22Rv1 (cell line): ENCODE results near the gene CXCL17.
"Not testable (repeated sequence)": the region's sequence is repeated elsewhere in the genome, so short reads cannot be mapped to it uniquely, and the experiment has no call there.

Experiments used
- H3K27ac ChIP-seq: fragments of 450-650 bp; 2 replicates; pipeline ENCODE4 v1.5.1; 2017
- ZFX ChIP-seq: fragments of 450-650 bp; IDR thresholded peaks from 2 replicates; pipeline ENCODE4 v1.6.1; 2017; ENCODE audit warnings: antibody characterized with exemption, borderline replicate concordance
- TF ChIP-seq, protein P1 (sequence below): fragments of 450-650 bp; IDR thresholded peaks from 2 replicates; pipeline ENCODE4 v1.5.1; 2017; ENCODE audit warnings: mild to moderate bottlenecking

Gene CXCL17, protein sequence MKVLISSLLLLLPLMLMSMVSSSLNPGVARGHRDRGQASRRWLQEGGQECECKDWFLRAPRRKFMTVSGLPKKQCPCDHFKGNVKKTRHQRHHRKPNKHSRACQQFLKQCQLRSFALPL

DNA sequence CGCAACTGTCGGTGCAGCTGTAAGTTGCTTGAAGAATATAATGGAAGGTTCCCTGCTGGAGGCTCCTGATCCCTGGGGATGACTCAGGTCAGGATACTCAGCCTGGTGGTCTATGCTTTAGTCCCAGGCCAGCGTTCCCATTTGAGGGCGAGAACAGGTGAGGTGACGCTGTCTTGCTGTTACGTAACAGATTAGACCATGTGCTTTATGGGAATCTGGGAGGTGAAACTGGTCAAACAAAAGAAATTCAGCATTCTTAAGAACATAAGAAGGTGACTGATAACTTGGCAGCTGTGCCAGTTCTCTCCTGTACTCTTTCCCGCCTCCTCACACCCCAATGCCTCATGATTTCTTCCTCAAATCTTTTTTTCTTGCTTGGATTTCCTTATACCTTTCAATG is at the start of gene CXCL17:
Gene CXCL17 (minus strand): TSS at position 114 of the 400 bp plus-strand sequence. CDS start 114 bp downstream, outside the sequence.
- peak within 1 kb of the TSS; percentile 25; the same call in 1 of the 2 replicates for H3K27ac ChIP-seq
- TF ChIP-seq, protein P1, sequence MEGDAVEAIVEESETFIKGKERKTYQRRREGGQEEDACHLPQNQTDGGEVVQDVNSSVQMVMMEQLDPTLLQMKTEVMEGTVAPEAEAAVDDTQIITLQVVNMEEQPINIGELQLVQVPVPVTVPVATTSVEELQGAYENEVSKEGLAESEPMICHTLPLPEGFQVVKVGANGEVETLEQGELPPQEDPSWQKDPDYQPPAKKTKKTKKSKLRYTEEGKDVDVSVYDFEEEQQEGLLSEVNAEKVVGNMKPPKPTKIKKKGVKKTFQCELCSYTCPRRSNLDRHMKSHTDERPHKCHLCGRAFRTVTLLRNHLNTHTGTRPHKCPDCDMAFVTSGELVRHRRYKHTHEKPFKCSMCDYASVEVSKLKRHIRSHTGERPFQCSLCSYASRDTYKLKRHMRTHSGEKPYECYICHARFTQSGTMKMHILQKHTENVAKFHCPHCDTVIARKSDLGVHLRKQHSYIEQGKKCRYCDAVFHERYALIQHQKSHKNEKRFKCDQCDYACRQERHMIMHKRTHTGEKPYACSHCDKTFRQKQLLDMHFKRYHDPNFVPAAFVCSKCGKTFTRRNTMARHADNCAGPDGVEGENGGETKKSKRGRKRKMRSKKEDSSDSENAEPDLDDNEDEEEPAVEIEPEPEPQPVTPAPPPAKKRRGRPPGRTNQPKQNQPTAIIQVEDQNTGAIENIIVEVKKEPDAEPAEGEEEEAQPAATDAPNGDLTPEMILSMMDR, result no peak
- TF ChIP-seq ZFX, result no peak

DNA sequence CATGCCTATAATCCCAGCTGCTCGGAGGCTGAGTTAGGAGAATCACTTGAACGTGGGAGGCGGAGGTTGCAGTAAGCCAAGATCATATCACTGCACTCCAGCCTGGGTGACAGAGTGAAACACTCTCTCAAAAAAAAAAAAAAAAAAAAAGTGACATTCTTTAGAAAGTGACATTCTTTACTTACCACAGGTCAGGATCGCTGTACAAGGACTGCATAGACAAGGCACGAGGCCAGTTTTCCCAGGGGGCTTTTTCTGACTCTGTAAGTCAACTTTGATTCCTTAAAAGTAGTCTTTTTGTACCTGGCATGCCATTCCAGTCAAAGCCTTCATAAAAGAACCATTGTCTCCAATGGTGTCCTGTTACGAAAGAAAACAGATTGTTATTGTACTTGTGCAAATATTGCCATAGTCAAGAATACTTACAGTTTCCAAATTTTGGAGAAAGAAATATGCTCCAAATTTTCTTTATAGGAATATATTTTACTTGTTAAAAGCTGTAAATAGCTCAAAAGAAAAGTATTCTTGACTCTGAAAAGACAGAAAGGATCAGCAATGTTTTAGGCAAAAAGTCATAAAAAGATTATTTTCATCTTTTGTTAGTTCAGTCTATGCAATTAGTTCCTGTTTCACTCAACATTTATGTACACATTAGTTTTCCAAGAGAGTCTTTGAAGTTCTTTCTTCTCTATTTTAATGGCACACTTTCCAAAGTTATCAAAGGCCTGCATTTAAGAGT is 46.2 kb upstream of the CXCL17 start:
- peak overlapping the region; percentile 62 for H3K27ac ChIP-seq
- TF ChIP-seq ZFX, result no peak
- TF ChIP-seq, protein P1, result no peak

DNA sequence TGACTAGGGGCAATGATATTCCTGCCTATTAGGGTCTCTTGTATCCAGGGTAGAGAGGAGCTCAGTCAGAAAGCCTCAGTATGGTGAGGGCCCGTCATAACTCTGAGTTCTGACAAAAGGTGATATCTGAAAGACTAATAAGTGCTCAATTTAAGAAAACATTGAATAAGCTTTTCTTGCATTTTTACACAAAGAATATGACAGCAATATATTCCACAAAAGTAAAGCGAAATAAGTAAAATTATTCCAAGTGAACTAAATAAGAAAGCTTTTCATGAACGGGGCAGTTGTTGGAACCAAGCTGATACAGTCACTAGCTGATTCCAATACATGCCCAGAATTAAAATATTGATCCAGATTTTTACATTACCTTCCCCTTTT is 45.0 kb upstream of the CXCL17 start:
- TF ChIP-seq, protein P1, result no peak
- TF ChIP-seq ZFX, result no peak
- H3K27ac ChIP-seq, result no peak overlapping the region

DNA sequence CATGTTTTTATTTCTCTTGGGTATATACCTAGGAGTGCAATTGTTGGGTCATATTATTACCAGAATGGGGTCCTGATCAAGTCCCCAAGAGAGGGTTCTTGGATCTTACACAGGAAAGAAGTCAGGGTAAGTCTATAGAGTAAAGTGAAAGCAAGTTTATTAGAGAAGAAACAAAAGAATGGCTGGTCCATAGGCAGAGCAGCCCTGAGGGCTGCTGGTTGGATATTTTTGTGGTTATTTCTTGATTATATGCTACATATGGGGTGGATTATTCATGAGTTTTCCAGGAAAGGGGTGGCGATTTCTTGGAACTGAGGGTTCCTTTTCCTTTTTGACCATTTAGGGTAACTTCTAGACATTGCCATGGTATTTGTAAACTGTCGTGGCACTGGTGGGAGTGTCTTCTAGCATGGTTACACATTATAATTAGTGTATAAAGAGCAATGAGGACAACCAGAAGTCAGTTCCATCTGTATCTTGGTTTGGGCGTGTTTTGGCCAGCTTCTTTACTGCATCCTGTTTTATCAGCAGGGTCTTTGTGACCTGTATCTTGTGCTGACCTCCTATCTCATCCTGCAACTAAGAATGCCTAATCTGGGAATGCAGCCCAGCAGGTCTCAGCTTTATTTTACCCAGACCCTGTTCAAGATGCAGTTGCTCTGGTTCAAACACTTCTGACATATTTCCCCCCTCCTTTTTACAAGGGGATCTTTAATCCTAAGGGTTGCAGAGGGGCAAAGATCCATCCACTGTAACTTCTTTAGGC is 44.5 kb upstream of the CXCL17 start:
- no peak overlapping the region for H3K27ac ChIP-seq
- TF ChIP-seq, protein P1, result no peak
- TF ChIP-seq ZFX, result no peak

DNA sequence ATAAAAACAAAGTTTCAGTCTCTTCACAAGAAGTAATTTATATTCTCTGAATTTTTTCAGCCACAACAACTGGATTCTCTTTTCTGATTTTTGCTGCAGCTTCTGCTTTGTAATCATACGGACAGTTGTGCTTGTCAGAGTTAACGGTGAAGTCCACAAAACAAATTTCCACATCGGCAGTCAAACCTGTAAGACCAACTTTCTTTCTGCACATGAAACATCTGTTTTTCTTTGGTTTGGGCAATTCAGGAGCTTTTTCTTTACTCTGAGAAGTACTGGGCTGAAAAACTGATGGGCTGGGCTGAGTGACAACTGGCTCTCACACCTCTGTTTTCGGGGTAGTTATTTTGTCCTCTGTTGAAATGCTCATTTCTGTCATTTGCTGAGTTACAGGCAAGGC is 42.3 kb upstream of the CXCL17 start:
- H3K27ac ChIP-seq, result not testable (repeated sequence)

DNA sequence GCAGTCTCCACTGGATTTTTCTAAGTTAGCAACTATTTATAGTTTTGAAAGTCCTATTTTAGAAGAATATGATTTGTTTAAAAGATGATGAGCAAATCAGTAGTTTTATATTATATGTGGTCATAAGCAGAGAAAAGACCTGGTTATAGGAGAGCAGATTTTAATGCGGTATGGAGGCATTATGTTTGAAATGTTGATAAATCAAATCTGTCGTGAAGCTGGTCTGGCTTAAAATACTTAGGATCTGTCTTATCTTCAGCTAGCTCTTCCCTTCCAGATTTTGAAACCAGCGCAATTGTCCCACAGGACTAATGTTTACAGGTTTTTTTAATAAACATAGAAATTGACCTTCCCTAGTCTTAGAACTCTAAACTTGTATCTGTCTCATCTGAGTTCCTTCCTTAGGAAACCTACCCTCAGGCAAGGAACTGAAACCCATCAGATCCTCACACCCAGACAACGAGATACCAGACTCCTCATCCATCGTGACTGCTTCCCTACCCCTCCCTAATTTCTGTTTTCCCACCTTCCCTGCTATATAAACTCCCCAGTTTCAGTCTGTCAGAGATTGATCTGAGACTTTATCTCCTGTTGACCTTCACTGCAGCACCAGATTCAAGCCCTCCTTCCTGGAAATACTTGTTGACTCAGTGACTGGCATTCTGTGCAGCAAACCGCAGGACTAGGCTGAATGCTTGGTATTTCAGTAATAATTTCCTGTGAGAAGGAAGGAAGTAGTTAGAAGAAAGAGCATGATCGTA is 37.8 kb upstream of the CXCL17 start:
- TF ChIP-seq, protein P1, result no peak
- TF ChIP-seq ZFX, result no peak
- no peak overlapping the region for H3K27ac ChIP-seq

DNA sequence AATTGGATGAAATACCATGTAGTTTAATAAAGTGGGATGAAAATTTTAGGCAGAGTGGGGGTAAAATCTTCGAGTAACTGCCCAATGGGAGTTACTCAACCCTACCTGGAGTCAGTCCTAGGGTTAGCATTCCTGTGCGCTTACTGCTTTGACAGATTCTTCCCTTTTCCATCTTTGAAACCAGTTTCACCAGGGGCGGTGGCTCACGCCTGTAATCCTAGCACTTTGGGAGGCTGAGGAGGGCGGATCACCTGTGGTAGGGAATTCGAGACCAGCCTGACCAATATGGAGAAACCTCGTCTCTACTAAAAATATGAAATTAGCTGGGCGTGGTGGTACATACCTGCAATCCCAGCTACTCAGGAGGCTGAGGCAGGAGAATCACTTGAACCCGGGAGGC is 37.0 kb upstream of the CXCL17 start:
- TF ChIP-seq, protein P1, result no peak
- no peak for TF ChIP-seq ZFX

More for the DNA sequence above, 37.0 kb upstream of the CXCL17 start:
- no peak overlapping the region for H3K27ac ChIP-seq
